ENCODE results near the gene RALGPS1.

RALGPS1 gene

DNA sequence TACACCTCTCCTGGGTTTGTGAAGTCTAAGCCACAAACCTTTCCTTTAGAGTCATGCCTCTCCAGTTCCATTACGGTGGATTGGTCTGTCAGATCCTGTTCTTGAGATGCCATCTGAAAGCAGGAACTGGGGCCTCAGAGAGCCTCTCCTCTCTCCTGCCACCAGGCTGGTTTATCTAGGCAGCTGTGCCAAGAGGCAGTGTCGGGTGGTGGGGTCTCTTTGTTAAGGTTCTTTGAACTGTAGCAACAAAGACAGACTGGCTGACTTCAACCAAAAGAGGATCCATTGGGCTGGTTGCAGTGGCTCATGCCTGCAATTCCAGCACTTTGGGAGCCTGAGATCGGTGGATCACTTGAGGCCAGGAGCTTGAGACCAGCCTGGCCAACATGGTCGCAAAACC is 273.8 kb downstream of the RALGPS1 start:
- no peak overlapping the region for H3K4me3 ChIP-seq (ENCODE audit: low read depth, low read length)
- TF ChIP-seq, protein P1, sequence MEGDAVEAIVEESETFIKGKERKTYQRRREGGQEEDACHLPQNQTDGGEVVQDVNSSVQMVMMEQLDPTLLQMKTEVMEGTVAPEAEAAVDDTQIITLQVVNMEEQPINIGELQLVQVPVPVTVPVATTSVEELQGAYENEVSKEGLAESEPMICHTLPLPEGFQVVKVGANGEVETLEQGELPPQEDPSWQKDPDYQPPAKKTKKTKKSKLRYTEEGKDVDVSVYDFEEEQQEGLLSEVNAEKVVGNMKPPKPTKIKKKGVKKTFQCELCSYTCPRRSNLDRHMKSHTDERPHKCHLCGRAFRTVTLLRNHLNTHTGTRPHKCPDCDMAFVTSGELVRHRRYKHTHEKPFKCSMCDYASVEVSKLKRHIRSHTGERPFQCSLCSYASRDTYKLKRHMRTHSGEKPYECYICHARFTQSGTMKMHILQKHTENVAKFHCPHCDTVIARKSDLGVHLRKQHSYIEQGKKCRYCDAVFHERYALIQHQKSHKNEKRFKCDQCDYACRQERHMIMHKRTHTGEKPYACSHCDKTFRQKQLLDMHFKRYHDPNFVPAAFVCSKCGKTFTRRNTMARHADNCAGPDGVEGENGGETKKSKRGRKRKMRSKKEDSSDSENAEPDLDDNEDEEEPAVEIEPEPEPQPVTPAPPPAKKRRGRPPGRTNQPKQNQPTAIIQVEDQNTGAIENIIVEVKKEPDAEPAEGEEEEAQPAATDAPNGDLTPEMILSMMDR (IDR thresholded peaks at IDR 0.05; ENCODE audit: low read depth, low read length) = no peak

DNA sequence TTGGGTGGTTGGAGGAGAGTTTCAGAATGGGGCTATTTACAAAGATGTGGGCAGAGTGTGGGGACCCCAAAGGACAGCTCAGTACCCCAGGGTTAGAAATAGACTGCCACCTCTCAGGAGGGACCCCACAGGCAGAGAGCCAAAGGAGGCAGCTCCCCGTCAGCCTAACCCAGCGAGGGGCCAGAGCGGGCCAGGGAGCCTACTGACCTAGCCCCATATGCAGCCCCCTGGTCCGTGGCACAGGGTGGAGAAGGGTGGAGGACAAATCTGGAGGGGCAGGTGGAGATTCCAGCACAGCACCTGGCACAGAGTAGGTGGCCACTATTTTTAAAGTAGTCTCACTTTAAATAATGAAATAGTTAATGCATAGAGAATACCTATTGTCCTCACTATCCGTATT is 275.0 kb downstream of the RALGPS1 start:
- H3K4me3 ChIP-seq (ENCODE audit: low read depth, low read length) = no peak overlapping the region
- TF ChIP-seq, protein P1 (IDR thresholded peaks at IDR 0.05; ENCODE audit: low read depth, low read length) = no peak

DNA sequence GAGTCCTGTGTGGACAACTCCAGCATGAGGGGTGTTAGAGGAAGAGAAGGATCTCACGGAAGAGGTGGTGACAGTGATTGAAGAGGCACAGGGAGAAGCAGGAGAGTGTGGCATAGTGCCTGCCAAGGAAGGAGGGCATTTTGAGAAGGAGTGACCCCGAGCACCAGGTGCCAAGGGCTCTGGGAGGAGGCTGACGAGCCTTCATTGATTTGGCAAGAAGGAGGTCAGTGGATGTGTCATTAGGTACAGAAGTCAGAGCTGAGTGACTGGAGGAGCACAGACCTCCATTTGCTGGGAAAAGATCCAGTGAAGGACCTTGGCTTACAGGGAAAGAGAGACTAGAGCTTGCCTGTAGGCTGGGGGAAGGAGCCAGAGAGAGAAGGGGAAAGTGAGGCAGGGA is 278.2 kb downstream of the RALGPS1 start:
- H3K4me3 ChIP-seq (ENCODE audit: low read depth, low read length) = no peak overlapping the region
- TF ChIP-seq, protein P1 (IDR thresholded peaks at IDR 0.05; ENCODE audit: low read depth, low read length) = no peak

DNA sequence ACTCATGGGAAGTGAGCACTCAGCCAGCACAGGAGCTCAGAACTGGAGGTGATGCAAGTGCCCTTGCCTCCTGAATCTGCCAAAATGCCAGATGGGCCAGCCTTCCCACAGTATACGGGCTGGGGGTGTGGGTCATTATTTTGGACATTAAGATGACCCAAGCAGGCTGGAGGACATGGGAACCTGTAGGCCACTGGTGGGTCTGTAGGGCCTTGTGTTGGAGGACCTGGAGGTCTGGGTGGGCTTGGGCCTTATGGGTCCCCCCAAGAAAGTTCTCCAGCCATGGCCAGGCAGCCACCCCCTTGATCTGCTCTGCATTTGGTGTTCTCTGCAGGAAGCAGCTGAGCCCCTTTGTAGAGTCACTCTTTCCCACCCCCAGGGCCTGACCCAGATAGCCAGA is 278.9 kb downstream of the RALGPS1 start:
- TF ChIP-seq, protein P1 (IDR thresholded peaks at IDR 0.05; ENCODE audit: low read depth, low read length) = no peak
- H3K4me3 ChIP-seq (ENCODE audit: low read depth, low read length) = no peak overlapping the region

DNA sequence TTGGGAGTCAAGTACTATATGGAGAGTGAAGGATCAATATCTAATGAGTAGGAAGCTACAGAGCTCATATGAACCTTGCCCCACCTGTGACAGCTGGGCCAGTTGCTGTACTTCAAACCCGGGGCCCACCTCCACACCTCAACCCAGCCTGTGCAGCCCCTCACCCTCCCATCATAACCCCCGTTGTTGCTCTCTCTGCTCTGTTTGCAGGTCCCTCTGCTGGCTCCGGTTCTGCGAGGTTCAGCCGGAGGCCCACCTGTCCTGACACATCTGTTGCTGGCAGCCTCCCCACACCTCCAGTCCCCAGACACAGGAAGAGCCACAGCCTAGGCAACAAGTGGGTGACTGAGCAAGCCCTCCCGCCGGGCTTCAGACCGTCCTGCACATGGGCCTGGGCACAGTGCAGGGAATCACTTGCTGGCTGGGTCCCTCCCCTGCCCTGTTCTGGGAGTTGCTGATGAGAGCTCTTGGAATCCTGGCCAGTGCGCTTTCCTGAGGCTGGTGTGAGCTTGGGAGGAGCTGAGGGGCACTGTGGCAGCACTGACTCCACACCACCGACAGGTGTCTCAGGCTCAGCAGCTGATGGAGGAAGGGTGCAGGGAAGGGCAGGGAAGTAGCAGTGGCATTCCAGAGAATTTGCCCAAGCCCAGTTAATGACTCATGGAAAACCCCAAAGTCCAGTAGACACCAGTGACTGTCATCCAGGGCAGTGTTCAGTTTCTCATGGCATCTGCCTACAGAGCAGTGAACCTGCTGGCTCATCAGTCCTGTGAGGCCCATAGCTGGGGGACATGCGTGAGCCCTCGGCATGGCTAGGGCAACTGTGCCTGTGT is 280.5 kb downstream of the RALGPS1 start:
- TF ChIP-seq, protein P1 (IDR thresholded peaks at IDR 0.05; ENCODE audit: low read depth, low read length) = no peak
- H3K4me3 ChIP-seq (ENCODE audit: low read depth, low read length) = no peak overlapping the region

DNA sequence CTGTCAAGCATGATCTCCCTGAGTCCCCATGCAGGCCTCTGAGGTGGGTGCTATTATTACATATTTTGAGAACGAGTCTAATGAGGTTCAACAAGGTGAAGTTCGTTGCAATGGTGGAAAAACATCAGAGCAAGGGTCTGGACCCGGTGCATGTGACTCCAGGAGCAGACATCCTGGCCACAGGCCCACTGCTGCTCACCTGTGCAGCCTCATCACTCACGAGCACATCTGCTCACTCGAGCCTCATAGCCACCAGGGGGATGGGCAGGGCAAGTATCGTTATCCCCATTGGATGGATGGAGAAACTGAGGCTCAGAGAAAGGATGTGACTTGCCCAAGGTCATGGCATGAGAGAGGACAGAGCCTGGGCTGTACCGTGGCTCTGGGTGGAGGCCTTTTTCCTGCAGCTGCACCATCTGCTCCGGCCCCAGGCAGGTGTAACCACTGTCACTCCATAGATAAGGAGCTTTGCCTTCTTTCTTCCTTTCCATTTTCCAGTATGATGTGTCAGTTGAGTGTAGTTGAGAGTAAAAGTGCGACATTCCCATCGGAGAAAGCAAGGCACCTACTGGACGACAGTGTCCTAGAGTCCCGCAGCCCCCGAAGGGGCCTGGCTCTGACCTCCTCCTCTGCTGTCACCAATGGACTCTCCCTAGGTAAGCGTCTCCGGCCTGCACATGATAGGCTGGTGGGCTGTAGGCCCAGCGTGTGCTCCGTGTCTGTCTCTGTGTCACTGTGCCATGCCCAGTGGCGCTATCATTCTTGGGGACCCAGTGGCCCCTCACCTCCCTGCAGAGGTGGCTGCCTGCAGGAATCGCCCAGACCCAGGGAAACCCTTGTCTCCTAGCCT is 281.6 kb downstream of the RALGPS1 start:
- no peak overlapping the region for H3K4me3 ChIP-seq (ENCODE audit: low read depth, low read length)
- TF ChIP-seq, protein P1 (IDR thresholded peaks at IDR 0.05; ENCODE audit: low read depth, low read length) = no peak

DNA sequence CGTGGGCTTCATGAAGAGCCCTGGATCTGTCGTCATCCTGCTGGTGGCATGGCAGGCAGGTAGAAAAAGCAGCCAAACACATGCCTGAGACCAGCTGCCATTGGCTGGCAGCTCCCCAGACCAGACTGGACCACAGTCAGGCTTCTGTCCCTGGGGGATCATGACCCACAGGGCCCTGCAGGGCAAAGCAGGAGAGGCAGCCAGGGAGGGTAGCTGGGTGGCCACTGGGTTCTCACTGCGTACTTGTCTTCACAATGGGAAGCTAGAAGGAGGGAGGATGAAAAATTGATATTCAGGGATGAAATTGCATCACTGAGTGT is 282.2 kb downstream of the RALGPS1 start:
- no peak overlapping the region for H3K4me3 ChIP-seq (ENCODE audit: low read depth, low read length)
- TF ChIP-seq, protein P1 (IDR thresholded peaks at IDR 0.05; ENCODE audit: low read depth, low read length) = no peak

Measured in WI38 (cell line).